ENCODE data around the gene TMPRSS3.

Gene TMPRSS3

DNA sequence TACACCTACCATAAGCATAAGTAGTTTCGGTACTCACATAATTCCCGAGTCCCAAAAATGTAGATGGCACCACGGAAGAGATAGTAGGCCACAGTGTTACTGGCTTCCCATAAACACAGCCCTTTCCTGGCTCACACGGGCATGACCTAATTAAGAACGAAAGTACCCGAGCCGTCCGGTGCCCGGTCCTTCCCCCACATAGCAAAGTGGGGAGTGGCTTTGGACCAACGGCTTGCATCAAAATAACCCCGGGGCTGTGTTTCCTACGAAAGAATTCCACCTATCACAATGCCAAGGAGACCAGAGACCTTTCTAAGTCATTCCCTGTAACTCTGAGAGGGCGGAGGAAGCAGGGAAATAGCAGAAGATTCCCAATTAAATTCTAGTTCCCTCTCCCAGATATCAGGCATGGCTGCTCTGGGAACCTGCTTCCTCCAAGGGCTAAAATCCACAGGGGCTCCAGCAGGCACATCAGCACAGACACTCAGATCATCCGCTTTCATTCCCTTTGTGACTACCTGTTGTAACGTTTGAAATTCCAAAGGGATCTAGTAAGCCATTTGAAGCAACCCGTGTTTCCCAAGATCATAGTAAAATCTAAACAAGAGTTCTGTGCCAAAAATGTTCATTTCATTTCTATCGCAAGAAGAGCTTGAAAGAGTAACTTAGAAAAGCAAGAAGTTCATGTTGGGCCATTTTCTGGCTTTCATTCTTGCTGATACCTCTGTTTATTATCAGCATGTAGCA lies at the start of gene TMPRSS3:
TMPRSS3 (minus strand) TSS at position 148 of the 747 bp plus-strand sequence. CDS start 635 bp downstream, outside the sequence.
- no peak within 1 kb of the TSS for H3K4me3 ChIP-seq (ENCODE audit: low read length)
- no peak within 1 kb of the TSS for H3K4me2 ChIP-seq (ENCODE audit: low read length)
- H3K9me2 ChIP-seq (replicated peaks; ENCODE audit: control insufficient read depth, low read length), result no peaks in the 10 kb centered on the region
- TF ChIP-seq, protein P1, sequence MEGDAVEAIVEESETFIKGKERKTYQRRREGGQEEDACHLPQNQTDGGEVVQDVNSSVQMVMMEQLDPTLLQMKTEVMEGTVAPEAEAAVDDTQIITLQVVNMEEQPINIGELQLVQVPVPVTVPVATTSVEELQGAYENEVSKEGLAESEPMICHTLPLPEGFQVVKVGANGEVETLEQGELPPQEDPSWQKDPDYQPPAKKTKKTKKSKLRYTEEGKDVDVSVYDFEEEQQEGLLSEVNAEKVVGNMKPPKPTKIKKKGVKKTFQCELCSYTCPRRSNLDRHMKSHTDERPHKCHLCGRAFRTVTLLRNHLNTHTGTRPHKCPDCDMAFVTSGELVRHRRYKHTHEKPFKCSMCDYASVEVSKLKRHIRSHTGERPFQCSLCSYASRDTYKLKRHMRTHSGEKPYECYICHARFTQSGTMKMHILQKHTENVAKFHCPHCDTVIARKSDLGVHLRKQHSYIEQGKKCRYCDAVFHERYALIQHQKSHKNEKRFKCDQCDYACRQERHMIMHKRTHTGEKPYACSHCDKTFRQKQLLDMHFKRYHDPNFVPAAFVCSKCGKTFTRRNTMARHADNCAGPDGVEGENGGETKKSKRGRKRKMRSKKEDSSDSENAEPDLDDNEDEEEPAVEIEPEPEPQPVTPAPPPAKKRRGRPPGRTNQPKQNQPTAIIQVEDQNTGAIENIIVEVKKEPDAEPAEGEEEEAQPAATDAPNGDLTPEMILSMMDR (IDR thresholded peaks at IDR 0.05; ENCODE audit: low read depth, low read length, poor library complexity, severe bottlenecking), result no peak
- TF ChIP-seq EZH2phosphoT487 (IDR thresholded peaks at IDR 0.05; ENCODE audit: borderline replicate concordance, low read length), result no peak
- H3F3A ChIP-seq (ENCODE audit: control insufficient read depth, insufficient read depth), result no peaks in the 10 kb centered on the region
- no peaks in the 10 kb centered on the region for H3K9me3 ChIP-seq (ENCODE audit: control insufficient read depth, insufficient read depth, low read length)
- peaks cover 46% of the 10 kb centered on the region for H3K27me3 ChIP-seq (ENCODE audit: control insufficient read depth, low read length)
- peaks cover 35% of the 10 kb centered on the region for H3K4me1 ChIP-seq (ENCODE audit: control insufficient read depth, low read length)
- no peak within 1 kb of the TSS for H3K27ac ChIP-seq (ENCODE audit: low read depth, low read length)
- no peaks in the 10 kb centered on the region for H4K20me1 ChIP-seq (ENCODE audit: control insufficient read depth, insufficient read depth, low read depth, low read length)
- no peaks in the 10 kb centered on the region for H3K36me3 ChIP-seq (ENCODE audit: control insufficient read depth, low read length)
- H3K79me2 ChIP-seq (ENCODE audit: control insufficient read depth, low read length), result no peaks in the 10 kb centered on the region

DNA sequence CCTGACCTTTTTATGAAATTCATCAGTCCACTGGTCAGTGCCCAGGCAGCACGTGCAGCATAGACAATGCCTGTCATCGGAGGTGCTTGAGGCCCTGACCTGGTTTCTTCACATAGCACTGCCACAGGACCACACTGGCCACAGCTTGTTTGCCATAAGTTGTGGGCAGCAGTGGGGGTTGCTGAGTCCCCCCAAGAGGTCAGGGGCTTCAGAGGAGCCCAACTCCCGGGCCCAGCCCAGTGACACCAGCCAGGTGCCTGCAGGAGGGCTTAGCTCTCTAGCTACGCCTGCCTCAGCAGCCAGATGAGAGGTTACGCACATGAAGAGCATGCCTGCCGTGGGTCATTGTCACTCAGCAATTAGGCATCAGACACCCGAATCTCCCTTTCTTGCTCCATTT lies 49.5 kb upstream of the TMPRSS3 start:
- Histone ChIP-seq H3K4me2 (ENCODE audit: low read length) (no peak overlapping the region), H3K4me3 (ENCODE audit: low read length) (no peak overlapping the region), H3K4me1 (ENCODE audit: control insufficient read depth, low read length) (peaks cover 7% of the 10 kb centered on the region), H3K36me3 (ENCODE audit: control insufficient read depth, low read length) (no peaks in the 10 kb centered on the region), H3K9me3 (ENCODE audit: control insufficient read depth, insufficient read depth, low read length) (no peaks in the 10 kb centered on the region), H3K79me2 (ENCODE audit: control insufficient read depth, low read length) (no peaks in the 10 kb centered on the region), H3F3A (ENCODE audit: control insufficient read depth, insufficient read depth) (no peaks in the 10 kb centered on the region), H3K27me3 (ENCODE audit: control insufficient read depth, low read length) (no peaks in the 10 kb centered on the region), H3K27ac (ENCODE audit: low read depth, low read length) (no peak overlapping the region), H3K9me2 (replicated peaks; ENCODE audit: control insufficient read depth, low read length) (no peaks in the 10 kb centered on the region), H4K20me1 (ENCODE audit: control insufficient read depth, insufficient read depth, low read depth, low read length) (no peaks in the 10 kb centered on the region)
- no peak for TF ChIP-seq EZH2phosphoT487 (IDR thresholded peaks at IDR 0.05; ENCODE audit: borderline replicate concordance, low read length)
- TF ChIP-seq, protein P1 (IDR thresholded peaks at IDR 0.05; ENCODE audit: low read depth, low read length, poor library complexity, severe bottlenecking), result no peak

DNA sequence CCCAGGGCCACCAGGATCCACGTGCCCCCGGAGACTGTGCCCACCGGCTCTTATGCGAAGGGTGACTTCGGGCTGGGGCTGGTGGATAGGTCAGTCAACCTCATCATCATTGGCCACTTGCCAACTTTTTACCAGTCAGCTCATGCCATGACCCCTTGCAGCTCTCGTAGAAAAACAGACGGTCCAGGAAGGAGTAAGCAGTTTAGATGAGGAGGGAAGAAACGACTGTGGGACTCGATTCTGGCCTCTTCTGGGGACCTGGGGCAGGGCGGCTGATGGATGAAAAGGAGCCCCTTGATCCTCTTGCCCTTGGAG lies 48.9 kb upstream of the TMPRSS3 start:
- Histone ChIP-seq H3K4me1 (ENCODE audit: control insufficient read depth, low read length) (peaks cover 1% of the 10 kb centered on the region), H3K9me2 (replicated peaks; ENCODE audit: control insufficient read depth, low read length) (no peaks in the 10 kb centered on the region), H3K9me3 (ENCODE audit: control insufficient read depth, insufficient read depth, low read length) (no peaks in the 10 kb centered on the region), H3K4me3 (ENCODE audit: low read length) (no peak overlapping the region), H3K4me2 (ENCODE audit: low read length) (no peak overlapping the region), H3K27ac (ENCODE audit: low read depth, low read length) (no peak overlapping the region), H3K36me3 (ENCODE audit: control insufficient read depth, low read length) (no peaks in the 10 kb centered on the region), H3K79me2 (ENCODE audit: control insufficient read depth, low read length) (no peaks in the 10 kb centered on the region), H3K27me3 (ENCODE audit: control insufficient read depth, low read length) (no peaks in the 10 kb centered on the region), H3F3A (ENCODE audit: control insufficient read depth, insufficient read depth) (no peaks in the 10 kb centered on the region), H4K20me1 (ENCODE audit: control insufficient read depth, insufficient read depth, low read depth, low read length) (no peaks in the 10 kb centered on the region)
- no peak for TF ChIP-seq EZH2phosphoT487 (IDR thresholded peaks at IDR 0.05; ENCODE audit: borderline replicate concordance, low read length)
- TF ChIP-seq, protein P1 (IDR thresholded peaks at IDR 0.05; ENCODE audit: low read depth, low read length, poor library complexity, severe bottlenecking), result no peak
